Activated B cell treated with CpG ODN at 0.5 μM for 24 hours (primary cell): ENCODE results near the gene CAPZA3. TPM values are rescaled to one million over a fixed set of nuclear protein-coding genes. Genes with fewer than 3 reads are reported as not detected.

ENCODE experiments used
- ATAC-seq: fragments of 200-7000 bp; cut with Tn5 transposase; one replicate; pipeline ENCODE4 v1.10.0; 2021; ENCODE audit warnings: low read depth, mild to moderate bottlenecking, moderate library complexity
- CTCF ChIA-PET: fragments of 350-600 bp; sonication (Branson Sonifier 250); formaldehyde crosslinking; loops from one replicate; lab custom pipeline; 2021; ENCODE audit warnings: antibody characterized with exemption; lab: Charles Lee
- POLR2A ChIA-PET: fragments of 350-600 bp; sonication (Branson Sonifier 250); formaldehyde crosslinking; loops from one replicate; lab custom pipeline; 2021; ENCODE audit warnings: antibody characterized with exemption; lab: Charles Lee
- DNase-seq: peaks from one replicate; pipeline ENCODE4 v3.0.0; 2022
- H3K27ac Mint-ChIP-seq: one replicate; pipeline ENCODE4 v1.8.0; 2020; ENCODE audit warnings: mixed read lengths
- H3K27me3 Mint-ChIP-seq: one replicate; pipeline ENCODE4 v1.8.0; 2021; ENCODE audit warnings: mixed read lengths
- H3K36me3 Mint-ChIP-seq: one replicate; pipeline ENCODE4 v1.8.0; 2021; ENCODE audit warnings: low read depth, mixed read lengths
- H3K4me1 Mint-ChIP-seq: one replicate; pipeline ENCODE4 v1.8.0; 2021; ENCODE audit warnings: mixed read lengths
- H3K4me3 Mint-ChIP-seq: one replicate; pipeline ENCODE4 v1.8.0; 2020; ENCODE audit warnings: mild to moderate bottlenecking, mixed read lengths
- H3K9me3 Mint-ChIP-seq: one replicate; pipeline ENCODE4 v1.8.0; 2020; ENCODE audit warnings: mixed read lengths
- CTCF ChIP-seq: fragments of 200-600 bp; IDR thresholded peaks from one replicate; pipeline ENCODE4 v1.8.0; 2022; ENCODE audit warnings: antibody characterized with exemption, mild to moderate bottlenecking
- intact Hi-C: fragments of 100-400 bp; cut with micrococcal nuclease; formaldehyde crosslinking; loops from one replicate; pipeline ENCODE4 v1.15.1; 2024
- total RNA-seq: library from RNA; stranded (reverse); gene quantifications from 2 replicates; pipeline ENCODE4 v1.2.3, GENCODE V29; 2022

The CAPZA3 gene
- total RNA-seq, 1 donor from 2014 or later = not detected

- CTCF ChIA-PET = no interaction called here
These were observed 19.5 kb upstream of the CAPZA3 start for GRCh38 chr12:18718462-18718861.

GRCh38 chr12:18719922-18720510 is 17.9 kb upstream of the CAPZA3 start:
- ATAC-seq (no peak), DNase-seq (no peak)
- intact Hi-C loops = no loop called here
- Mint-ChIP-seq H3K9me3 (peaks cover 3% of the 10 kb centered on the region), H3K36me3 (no peaks in the 10 kb centered on the region), H3K4me3 (no peak overlapping the region), H3K4me1 (no peaks in the 10 kb centered on the region), H3K27me3 (no peaks in the 10 kb centered on the region), H3K27ac (no peak overlapping the region)
- POLR2A ChIA-PET = no interaction called here
- no peak for TF ChIP-seq CTCF
- CTCF ChIA-PET = no interaction called here

More at GRCh38 chr12:18718462-18718861, 19.5 kb upstream of the CAPZA3 start:
- DNase-seq (no peak), ATAC-seq (no peak)
- Mint-ChIP-seq H3K4me3 (no peak overlapping the region), H3K9me3 (peaks cover 3% of the 10 kb centered on the region), H3K36me3 (no peaks in the 10 kb centered on the region), H3K4me1 (no peaks in the 10 kb centered on the region), H3K27me3 (no peaks in the 10 kb centered on the region), H3K27ac (no peak overlapping the region)
- intact Hi-C loops = no loop called here
- TF ChIP-seq CTCF = no peak
- POLR2A ChIA-PET = no interaction called here

- CTCF ChIA-PET = no interaction called here
- Mint-ChIP-seq H3K27me3 (no peaks in the 10 kb centered on the region), H3K36me3 (no peaks in the 10 kb centered on the region), H3K27ac (no peak overlapping the region), H3K4me1 (no peaks in the 10 kb centered on the region), H3K4me3 (no peak overlapping the region), H3K9me3 (peaks cover 3% of the 10 kb centered on the region)
- ATAC-seq (no peak), DNase-seq (no peak)
- POLR2A ChIA-PET = no interaction called here
- no peak for TF ChIP-seq CTCF
- intact Hi-C loops = no loop called here
These were observed 17.2 kb upstream of the CAPZA3 start for GRCh38 chr12:18720690-18721089.

GRCh38 chr12:18721452-18721851 is 16.5 kb upstream of the CAPZA3 start:
- Mint-ChIP-seq H3K27ac (no peak overlapping the region), H3K27me3 (no peaks in the 10 kb centered on the region), H3K9me3 (peaks cover 3% of the 10 kb centered on the region), H3K36me3 (no peaks in the 10 kb centered on the region), H3K4me3 (no peak overlapping the region), H3K4me1 (no peaks in the 10 kb centered on the region)
- no peak for TF ChIP-seq CTCF
- ATAC-seq (no peak), DNase-seq (no peak)
- ChIA-PET CTCF (no interaction called here), POLR2A (no interaction called here)
- intact Hi-C loops = no loop called here

- Mint-ChIP-seq H3K4me1 (no peaks in the 10 kb centered on the region), H3K36me3 (no peaks in the 10 kb centered on the region), H3K4me3 (no peak overlapping the region), H3K9me3 (no peaks in the 10 kb centered on the region), H3K27ac (no peak overlapping the region), H3K27me3 (no peaks in the 10 kb centered on the region)
- CTCF ChIA-PET = no interaction called here
- DNase-seq (no peak), ATAC-seq (no peak)
- TF ChIP-seq CTCF = no peak
- POLR2A ChIA-PET = no interaction called here
- intact Hi-C loops = no loop called here
These were observed 14.2 kb upstream of the CAPZA3 start for GRCh38 chr12:18723752-18724151.
